UCSD-AML1 (cell line): ENCODE measurements around the gene CNTNAP5.

Experiments
- DNase-seq: peaks from one replicate; lab custom pipeline; 2025; ENCODE audit not compliant: unreplicated experiment; lab: John Stamatoyannopoulos, UW

CNTNAP5 gene

DNA sequence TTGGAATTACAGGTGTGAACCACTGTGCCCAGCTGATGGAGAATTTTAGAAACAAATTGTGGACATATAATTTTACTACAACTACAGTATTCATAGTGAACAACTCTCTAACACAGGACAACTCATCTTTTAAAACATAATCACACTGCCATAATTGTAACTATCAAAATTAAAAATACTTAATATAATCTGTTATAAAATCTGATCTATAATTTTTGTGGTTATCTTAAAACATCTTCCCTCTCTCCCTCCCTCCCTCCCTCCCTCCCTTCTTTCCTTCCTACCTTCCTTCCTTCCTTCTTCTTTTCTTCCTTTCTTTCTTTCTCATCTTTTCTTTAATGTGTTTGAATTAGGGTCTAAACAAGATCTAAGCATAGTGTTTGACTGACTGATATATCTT, 577.7 kb downstream of the CNTNAP5 start:
- no peak for DNase-seq

- no peak for DNase-seq
Measured at GRCh38 chr2:124604940-124605339, 579.9 kb downstream of the CNTNAP5 start.

DNA sequence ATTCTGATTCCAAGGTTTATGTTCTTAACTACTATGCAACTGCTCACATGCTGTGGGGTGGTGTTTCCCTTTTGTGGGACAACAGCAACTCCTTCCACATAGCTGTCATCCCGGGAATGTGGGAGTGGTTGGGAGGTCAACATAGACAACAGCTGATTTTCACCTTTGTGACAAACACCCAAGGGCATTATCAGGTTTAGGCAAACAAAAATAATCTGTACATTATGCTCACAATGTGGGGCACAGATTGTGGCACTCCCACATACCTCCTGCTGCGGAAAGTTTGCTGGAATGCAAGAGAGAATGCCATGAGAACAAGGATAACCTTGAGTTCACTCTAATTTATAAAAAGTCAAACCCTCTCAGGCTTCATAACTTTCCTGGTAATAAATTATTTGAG, 582.6 kb downstream of the CNTNAP5 start:
- DNase-seq: no peak

GRCh38 chr2:124609667-124610066, 584.6 kb downstream of the CNTNAP5 start:
- DNase-seq: no peak

GRCh38 chr2:124610141-124610540, 585.1 kb downstream of the CNTNAP5 start:
- DNase-seq: no peak

DNA sequence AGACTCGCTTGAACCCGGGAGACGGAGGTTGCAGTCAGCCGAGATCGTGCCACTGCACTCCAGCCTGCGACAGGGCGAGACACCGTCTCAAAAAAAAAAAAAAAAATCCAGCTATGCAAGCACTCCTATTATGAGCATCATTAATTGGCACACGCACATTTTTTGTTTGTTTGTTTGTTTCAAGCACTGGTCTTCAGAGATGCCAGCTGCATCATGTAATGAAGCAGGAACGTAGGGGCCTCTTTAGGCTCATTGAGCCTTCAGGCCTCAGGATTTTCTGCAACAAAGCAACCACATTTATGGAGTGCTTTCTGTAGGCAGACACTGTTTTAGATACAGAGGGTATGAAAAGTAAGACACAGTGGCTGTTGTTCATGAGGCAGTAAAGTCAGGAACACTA, 585.8 kb downstream of the CNTNAP5 start:
- no peak for DNase-seq

- no peak for DNase-seq
Measured at GRCh38 chr2:124623560-124623959, 598.5 kb downstream of the CNTNAP5 start.

- DNase-seq: no peak
Measured at GRCh38 chr2:124625561-124625960, 600.5 kb downstream of the CNTNAP5 start.

DNA sequence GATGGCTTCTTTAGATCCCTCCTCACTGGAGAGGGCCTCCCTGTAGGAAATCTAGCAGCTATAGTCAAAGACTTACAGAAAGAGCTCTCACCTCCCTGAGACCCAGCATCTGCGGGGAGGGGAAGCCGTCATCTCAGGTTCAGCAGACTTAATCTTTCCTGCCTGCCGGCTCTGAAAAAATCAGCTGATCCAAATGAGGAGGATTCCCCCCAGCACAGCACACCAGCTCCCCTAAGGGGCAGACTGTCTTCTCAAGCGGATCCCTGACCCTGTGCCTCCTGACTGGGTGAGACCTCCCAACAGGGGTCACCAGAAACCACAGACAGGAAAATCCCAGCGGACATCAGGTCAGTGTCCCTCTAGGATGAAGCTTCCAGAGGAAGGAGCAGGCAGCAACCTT, 601.9 kb downstream of the CNTNAP5 start:
- no peak for DNase-seq

- DNase-seq: no peak
Measured at GRCh38 chr2:124633812-124634211, 608.7 kb downstream of the CNTNAP5 start.

GRCh38 chr2:124639524-124639923, 614.4 kb downstream of the CNTNAP5 start:
- DNase-seq: no peak

GRCh38 chr2:124640221-124640750, 615.2 kb downstream of the CNTNAP5 start:
- DNase-seq: no peak

DNA sequence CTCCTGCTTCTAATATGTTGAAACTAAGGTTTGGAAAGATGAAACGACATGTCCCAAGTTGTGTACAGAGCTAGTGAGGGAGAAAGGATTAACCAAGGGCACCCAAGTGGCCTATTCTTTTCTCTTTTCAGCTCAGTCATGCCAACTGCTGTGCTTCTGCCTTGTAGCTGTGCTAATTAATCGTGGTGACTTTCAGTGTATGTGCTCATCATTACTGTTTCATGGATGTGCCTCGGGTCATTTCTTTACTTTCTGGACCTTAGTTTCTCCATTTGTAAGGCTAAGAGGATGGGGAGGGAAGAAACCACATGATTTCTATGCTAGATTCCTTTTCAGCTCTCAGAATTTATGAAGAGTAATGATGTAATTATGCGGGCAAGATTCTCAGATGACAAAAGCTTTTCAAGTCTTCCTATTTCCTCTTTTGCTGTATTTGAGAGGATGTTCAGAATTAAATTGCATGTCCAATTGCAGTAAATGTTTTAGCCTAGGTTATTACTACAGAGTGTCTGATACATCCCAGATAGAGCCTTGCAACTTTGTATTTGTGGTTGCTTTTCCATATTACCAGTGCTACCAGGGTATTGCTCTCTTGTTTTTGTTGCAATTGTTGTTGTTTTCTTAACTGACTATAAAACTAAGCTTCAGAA, 621.2 kb downstream of the CNTNAP5 start:
- DNase-seq: no peak

GRCh38 chr2:124647245-124647644, 622.2 kb downstream of the CNTNAP5 start:
- DNase-seq: no peak

DNA sequence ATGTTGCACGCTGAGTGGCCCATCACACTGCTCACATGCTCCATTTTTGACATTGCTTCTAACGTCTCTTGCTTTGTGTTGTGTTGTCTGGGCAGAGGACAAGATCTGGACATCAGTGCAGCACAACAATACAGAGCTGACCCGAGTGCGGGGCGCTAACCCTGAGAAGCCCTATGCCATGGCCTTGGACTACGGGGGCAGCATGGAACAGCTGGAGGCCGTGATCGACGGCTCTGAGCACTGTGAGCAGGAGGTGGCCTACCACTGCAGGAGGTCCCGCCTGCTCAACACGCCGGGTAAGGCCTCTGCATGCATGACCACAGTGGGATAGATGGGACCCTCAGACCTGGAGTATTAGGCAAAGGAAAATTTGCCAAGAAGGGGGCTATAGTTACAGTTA, 622.6 kb downstream of the CNTNAP5 start:
- DNase-seq: no peak

GRCh38 chr2:124649001-124649400, 623.9 kb downstream of the CNTNAP5 start:
- no peak for DNase-seq

DNA sequence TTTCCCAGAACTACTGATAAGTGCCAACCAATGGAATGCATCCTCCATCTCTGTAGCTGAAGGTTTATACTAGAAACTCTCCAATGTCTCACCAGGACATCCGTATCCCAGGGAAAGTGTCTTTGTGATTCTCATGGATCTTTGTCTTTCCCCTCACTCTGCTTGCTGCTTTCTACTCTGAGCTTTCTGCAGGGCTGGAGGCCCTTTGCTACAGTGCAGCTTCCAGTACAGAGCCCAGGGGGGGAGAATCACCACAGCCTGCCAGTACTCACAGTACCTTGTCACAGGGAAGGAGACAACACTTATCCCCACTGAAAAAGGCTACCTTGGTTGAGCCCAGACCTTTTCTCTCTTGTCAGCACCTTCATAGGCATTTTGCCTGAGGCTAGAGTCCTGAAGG, 627.0 kb downstream of the CNTNAP5 start:
- DNase-seq: no peak

- no peak for DNase-seq
Measured at GRCh38 chr2:124658373-124658772, 633.3 kb downstream of the CNTNAP5 start.

- no peak for DNase-seq
Measured at GRCh38 chr2:124661558-124661957, 636.5 kb downstream of the CNTNAP5 start.

DNA sequence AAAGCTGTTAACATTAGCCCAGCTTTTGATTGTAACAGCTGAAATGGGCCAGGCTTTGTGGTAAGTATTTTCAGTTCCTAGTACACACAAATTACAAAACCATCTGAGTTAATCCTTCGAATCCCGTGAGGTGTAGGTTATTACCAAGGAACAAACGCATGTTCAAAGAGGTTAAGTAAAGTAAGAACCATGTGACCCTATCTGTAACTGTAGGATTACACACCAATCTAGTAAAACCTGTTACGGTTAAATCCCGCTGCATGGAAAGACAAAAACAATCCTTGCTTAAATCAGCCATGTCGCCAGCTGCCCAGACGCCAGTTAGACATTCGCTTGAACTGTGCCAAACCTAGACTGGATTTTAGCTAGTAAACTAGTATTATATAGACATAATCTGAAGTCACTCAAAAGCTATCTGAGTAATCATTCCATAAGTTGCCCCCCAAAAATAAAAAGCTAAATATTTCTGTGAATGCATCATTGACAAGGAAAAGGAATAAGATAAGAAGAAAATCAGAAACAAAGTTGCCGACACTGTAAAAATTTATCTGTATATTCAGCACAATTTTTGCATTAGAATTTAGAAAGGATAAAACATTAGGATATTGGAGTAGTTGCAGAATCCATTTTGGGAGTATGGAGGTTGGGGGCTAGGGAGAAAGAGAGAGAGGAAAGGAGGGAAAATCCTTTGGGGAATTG, 638.0 kb downstream of the CNTNAP5 start:
- DNase-seq: no peak

GRCh38 chr2:124663645-124663997, 638.5 kb downstream of the CNTNAP5 start:
- DNase-seq: no peak

DNA sequence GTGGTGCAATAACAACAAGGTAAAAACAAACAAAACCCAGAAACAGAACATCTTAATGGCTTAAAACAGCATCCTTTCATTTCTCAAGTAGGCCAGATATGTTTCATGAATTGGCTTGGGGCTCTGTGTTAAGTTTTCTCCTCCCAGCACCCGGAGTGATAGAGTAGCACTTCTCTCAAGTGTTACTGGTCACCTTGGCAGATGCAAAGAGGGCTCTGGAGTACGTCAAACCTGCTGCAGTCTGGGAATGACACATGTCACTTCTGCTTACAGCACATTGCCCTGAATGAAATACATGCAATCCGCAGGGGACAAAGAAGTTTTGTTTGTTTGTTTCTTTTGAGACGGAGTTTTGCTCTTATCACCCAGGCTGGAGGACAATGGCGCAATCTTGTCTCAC, 639.3 kb downstream of the CNTNAP5 start:
- no peak for DNase-seq

DNA sequence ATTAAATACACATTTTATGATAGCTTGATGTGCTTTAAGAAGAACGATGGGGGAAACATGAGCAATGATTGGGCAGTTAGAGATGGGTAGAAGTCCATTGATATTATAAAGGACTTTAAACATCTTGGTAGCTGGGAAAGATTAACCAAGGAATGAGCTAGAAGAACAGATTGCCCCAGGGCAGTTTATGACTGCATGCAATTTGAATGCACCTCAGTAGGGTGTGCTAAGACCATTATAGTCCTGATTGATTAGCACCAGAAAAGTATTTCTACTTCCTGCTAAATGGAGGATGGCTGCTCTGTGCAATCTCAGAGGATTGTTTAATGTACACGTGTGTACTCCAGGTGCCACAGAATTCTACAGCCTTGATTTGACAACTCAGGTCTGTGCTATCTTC, 641.9 kb downstream of the CNTNAP5 start:
- no peak for DNase-seq
